D721Med (cell line): ENCODE data around the gene FRY.

Source experiments
- DNase-seq: peaks from one replicate; pipeline ENCODE4 v3.0.0; 2011; ENCODE audit warnings: low spot score; ENCODE audit not compliant: insufficient read length
- FAIRE-seq: peaks from 2 replicates; lab custom pipeline; 2011; peaks lifted over from hg19 to GRCh38; lab: Jason Lieb, UNC
- TF ChIP-seq, protein P1 (sequence below): IDR thresholded peaks from 2 replicates; pipeline ENCODE4 v1.5.1; 2012; ENCODE audit warnings: mild to moderate bottlenecking, control low read depth; ENCODE audit not compliant: insufficient read depth; ENCODE audit errors: missing control alignments

FRY gene

DNA sequence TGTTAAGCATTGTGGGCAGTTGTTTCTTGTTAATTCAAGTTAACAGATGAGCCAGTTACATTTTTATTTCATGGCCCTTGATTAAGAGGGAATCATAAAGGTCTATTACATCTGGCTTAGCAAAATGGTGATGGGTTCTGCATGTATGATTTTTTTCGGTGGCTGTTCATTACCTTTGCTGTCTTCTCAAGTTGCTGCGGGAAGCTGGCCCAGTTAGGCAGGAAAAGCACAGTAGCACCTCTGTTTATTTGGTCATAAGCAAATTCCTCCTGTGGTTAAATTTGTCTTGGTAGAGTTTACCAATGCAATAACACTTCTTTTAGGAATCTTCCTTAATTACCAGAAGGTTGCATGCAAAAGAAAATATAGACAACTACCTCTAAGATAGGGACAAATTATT lies 104.5 kb downstream of the FRY start:
- TF ChIP-seq, protein P1, sequence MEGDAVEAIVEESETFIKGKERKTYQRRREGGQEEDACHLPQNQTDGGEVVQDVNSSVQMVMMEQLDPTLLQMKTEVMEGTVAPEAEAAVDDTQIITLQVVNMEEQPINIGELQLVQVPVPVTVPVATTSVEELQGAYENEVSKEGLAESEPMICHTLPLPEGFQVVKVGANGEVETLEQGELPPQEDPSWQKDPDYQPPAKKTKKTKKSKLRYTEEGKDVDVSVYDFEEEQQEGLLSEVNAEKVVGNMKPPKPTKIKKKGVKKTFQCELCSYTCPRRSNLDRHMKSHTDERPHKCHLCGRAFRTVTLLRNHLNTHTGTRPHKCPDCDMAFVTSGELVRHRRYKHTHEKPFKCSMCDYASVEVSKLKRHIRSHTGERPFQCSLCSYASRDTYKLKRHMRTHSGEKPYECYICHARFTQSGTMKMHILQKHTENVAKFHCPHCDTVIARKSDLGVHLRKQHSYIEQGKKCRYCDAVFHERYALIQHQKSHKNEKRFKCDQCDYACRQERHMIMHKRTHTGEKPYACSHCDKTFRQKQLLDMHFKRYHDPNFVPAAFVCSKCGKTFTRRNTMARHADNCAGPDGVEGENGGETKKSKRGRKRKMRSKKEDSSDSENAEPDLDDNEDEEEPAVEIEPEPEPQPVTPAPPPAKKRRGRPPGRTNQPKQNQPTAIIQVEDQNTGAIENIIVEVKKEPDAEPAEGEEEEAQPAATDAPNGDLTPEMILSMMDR, result no peak
- DNase-seq (no peak), FAIRE-seq (no peak)

DNA sequence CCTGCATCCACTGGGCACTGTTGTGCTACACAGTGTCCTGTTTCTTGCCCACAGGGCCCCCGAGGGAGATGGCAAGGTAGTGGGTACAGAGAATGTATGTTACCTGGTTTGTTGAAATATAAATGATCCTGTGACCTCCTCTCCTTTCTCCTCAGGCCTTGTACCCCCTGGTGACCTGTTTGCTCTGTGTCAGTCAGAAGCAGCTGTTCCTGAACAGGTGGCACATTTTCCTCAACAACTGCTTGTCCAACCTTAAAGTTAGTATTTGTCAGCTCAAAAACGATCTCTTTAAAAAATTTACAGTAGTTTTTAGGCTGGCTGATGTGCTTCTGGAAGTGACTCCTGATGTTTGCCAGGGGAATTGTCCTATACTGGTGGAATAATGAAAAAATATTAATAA lies 105.1 kb downstream of the FRY start:
- no peak for DNase-seq
- TF ChIP-seq, protein P1, result no peak
- no peak for FAIRE-seq

DNA sequence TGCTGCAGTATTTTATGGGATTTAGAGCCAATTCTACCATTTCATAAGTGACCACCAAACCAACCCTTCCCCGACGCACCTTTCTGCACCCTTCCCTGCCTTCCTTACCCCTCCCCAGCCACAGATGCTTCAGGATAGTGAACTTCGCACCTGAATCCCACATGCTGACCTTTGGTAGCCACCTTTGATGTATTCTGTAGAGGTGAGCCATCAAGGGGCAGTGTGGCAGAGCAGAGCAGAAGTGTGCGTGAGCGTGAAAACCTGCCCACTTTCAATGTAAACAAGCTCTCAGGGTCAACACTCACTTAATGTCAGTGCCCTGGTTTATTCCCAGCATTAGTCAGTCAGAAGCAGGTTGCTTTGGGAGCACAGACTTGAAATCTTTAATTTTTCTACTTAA lies 107.7 kb downstream of the FRY start:
- DNase-seq (no peak), FAIRE-seq (no peak)
- TF ChIP-seq, protein P1, result no peak

DNA sequence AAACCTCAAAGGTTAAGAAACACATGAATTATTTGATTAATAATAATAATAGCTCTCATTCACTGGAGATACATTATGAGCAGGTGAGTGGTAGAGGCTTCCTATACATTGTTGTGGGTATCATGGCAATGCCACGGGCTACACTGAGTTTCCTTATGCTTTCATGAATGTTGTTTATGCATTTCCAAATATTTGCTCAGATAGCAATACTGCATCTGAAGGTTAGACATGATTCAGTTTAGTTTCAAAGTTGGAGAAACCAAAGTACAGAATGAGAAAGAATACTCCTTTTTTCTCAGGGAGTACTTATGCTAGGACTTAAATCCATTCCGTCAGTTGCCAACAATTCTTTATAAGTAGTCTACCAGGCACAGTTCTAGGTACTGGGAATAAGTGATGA lies 108.5 kb downstream of the FRY start:
- DNase-seq (no peak), FAIRE-seq (no peak)
- TF ChIP-seq, protein P1, result no peak

DNA sequence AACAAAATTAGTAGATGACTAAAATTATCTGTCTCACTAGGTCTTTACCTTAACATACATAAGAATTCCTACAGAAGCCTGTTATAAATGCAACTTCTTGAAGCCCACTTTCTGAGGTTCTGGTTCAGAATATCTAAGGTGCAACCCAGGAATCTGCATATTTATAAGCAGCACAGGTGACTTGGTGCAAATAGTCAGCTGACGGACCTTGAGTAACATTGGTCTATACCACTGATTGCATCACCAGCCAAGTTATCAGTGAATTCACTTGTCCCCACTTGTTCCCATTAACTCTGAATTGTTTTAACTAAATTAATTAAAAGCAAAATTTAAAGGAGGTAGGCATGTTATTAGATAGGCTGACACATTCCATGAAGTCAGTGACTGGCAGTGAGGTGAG lies 109.9 kb downstream of the FRY start:
- FAIRE-seq, result no peak
- TF ChIP-seq, protein P1, result no peak
- no peak for DNase-seq

DNA sequence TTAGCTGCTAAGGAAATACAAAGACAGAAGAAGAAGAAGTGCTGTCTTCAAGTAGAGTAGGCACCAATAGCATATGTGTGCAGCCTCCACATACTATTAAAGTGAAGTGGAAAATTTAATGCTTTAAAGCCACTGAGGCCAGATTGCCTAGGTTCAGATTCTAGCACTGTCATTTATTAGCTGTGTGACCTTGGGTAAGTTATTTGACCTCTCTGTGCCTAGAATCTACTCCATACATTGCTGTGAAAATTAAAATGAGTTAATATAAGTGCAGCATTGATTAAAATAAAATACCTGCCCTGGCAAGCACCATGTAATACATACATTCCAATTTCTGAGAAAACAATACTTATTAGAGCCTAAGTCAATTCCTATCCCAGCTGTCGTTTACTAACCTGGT lies 110.5 kb downstream of the FRY start:
- FAIRE-seq, result no peak
- no peak for DNase-seq
- TF ChIP-seq, protein P1, result no peak

DNA sequence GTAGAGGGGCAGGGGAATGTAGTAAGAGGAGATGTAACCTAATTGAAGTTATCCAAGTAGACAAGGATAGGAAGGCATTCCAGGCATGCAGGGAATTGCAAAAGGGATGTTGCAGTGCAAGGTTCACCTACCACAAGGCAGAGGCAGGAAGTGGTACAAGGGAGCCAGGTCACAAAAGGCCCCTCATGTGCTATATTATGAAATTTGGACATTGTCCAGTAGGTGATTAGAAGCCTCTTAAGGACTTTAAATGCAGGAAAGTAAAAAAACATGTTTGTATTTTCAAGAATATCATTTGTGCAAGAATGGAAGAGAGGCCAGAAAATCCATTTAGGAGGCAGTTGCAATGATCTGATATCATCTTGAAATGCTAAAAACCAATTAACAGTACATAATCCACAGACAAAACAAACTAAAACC lies 111.4 kb downstream of the FRY start:
- FAIRE-seq (no peak), DNase-seq (no peak)
- TF ChIP-seq, protein P1, result no peak
